Activated naive CD8-positive, alpha-beta T cell treated with anti-CD3 and anti-CD28 coated beads, Interleukin-2, amount 10 ng/mL, durations not matched to agents 7 days and 5 days (primary cell): Measurements from ENCODE around the gene PRDX1. TPM values are rescaled to one million over a fixed set of nuclear protein-coding genes. Genes with fewer than 3 reads are reported as not detected.

Source experiments
- ATAC-seq: fragments of 150-1000 bp; cut with Tn5 transposase; one replicate; pipeline ENCODE4 v1.10.0; 2021; ENCODE audit warnings: low read depth, moderate library complexity
- POLR2A ChIA-PET: fragments of 350-600 bp; sonication (Branson Sonifier 250); formaldehyde crosslinking; loops from one replicate; lab custom pipeline; 2021; ENCODE audit warnings: antibody characterized with exemption; lab: Charles Lee
- DNase-seq: peaks from one replicate; pipeline ENCODE4 v3.0.0; 2021
- H3K27ac Mint-ChIP-seq: one replicate; pipeline ENCODE4 v1.8.0; 2022; ENCODE audit warnings: mild to moderate bottlenecking, mixed read lengths
- H3K27me3 Mint-ChIP-seq: one replicate; pipeline ENCODE4 v1.8.0; 2022; ENCODE audit warnings: mild to moderate bottlenecking, moderate library complexity, mixed read lengths
- H3K36me3 Mint-ChIP-seq: one replicate; pipeline ENCODE4 v1.8.0; 2021; ENCODE audit warnings: mild to moderate bottlenecking, mixed read lengths
- H3K4me1 Mint-ChIP-seq: one replicate; pipeline ENCODE4 v1.8.0; 2021; ENCODE audit warnings: mixed read lengths
- H3K4me3 Mint-ChIP-seq: one replicate; pipeline ENCODE4 v1.8.0; 2022; ENCODE audit warnings: mild to moderate bottlenecking, moderate library complexity, mixed read lengths
- H3K9me3 Mint-ChIP-seq: one replicate; pipeline ENCODE4 v1.8.0; 2021; ENCODE audit warnings: mixed read lengths
- total RNA-seq, 2 experiments: library from RNA; stranded (reverse); gene quantifications; one replicate each; pipeline ENCODE4 v1.2.3, GENCODE V29; 2021

Gene PRDX1
- total RNA-seq, 2 experiments from 2014 or later, result 159 to 180 TPM

- DNase-seq (no peak), ATAC-seq (no peak)
- Mint-ChIP-seq H3K27ac (no peak overlapping the region), H3K4me3 (no peak overlapping the region), H3K27me3 (no peaks in the 10 kb centered on the region), H3K9me3 (no peaks in the 10 kb centered on the region), H3K4me1 (peaks cover 4% of the 10 kb centered on the region), H3K36me3 (peaks cover 14% of the 10 kb centered on the region)
- POLR2A ChIA-PET, result interaction anchor here (0.6 to 3.7 kb wide), 3 partner anchors 11 to 170 kb away, joined by 3 to 24 read pairs (median 3); partner anchors contain the start of genes MUTYH, PRDX1 and TOE1
Observed at GRCh38 chr1:45510036-45510971, 11.4 kb downstream of the PRDX1 start.

GRCh38 chr1:45508295-45509151 lies 13.2 kb downstream of the PRDX1 start:
- peak overlapping the region; percentile 8 for H3K27ac Mint-ChIP-seq

GRCh38 chr1:45507893-45508292 lies 13.8 kb downstream of the PRDX1 start:
- DNase-seq, result no peak
- no peak overlapping the region for H3K27ac Mint-ChIP-seq
- peaks cover 2% of the 10 kb centered on the region for H3K4me1 Mint-ChIP-seq
- no peaks in the 10 kb centered on the region for H3K27me3 Mint-ChIP-seq
- peaks cover 5% of the 10 kb centered on the region for H3K36me3 Mint-ChIP-seq
- POLR2A ChIA-PET, result no interaction called here
- ATAC-seq, result no peak
- H3K4me3 Mint-ChIP-seq, result no peak overlapping the region
- H3K9me3 Mint-ChIP-seq, result no peaks in the 10 kb centered on the region

More at GRCh38 chr1:45508295-45509151, 13.2 kb downstream of the PRDX1 start:
- H3K4me3 Mint-ChIP-seq, result no peak overlapping the region
- POLR2A ChIA-PET, result no interaction called here
- DNase-seq (no peak), ATAC-seq (no peak)
- H3K4me1 Mint-ChIP-seq, result peaks cover 2% of the 10 kb centered on the region
- no peaks in the 10 kb centered on the region for H3K27me3 Mint-ChIP-seq
- H3K9me3 Mint-ChIP-seq, result no peaks in the 10 kb centered on the region
- peaks cover 7% of the 10 kb centered on the region for H3K36me3 Mint-ChIP-seq

GRCh38 chr1:45507195-45507594 lies 14.5 kb downstream of the PRDX1 start:
- no peaks in the 10 kb centered on the region for H3K4me1 Mint-ChIP-seq
- DNase-seq (no peak), ATAC-seq (no peak)
- no peaks in the 10 kb centered on the region for H3K27me3 Mint-ChIP-seq
- H3K4me3 Mint-ChIP-seq, result no peak overlapping the region
- POLR2A ChIA-PET, result no interaction called here
- H3K36me3 Mint-ChIP-seq, result peaks cover 5% of the 10 kb centered on the region
- no peaks in the 10 kb centered on the region for H3K9me3 Mint-ChIP-seq
- no peak overlapping the region for H3K27ac Mint-ChIP-seq

GRCh38 chr1:45503462-45504360 lies 18.0 kb downstream of the PRDX1 start:
- Mint-ChIP-seq H3K27ac (no peak overlapping the region), H3K4me3 (no peak overlapping the region), H3K27me3 (no peaks in the 10 kb centered on the region), H3K36me3 (no peaks in the 10 kb centered on the region), H3K9me3 (no peaks in the 10 kb centered on the region), H3K4me1 (peaks cover 22% of the 10 kb centered on the region)
- ATAC-seq (no peak), DNase-seq (no peak)
- POLR2A ChIA-PET, result no interaction called here

GRCh38 chr1:45501505-45501859 lies 20.2 kb downstream of the PRDX1 start:
- no peaks in the 10 kb centered on the region for H3K36me3 Mint-ChIP-seq
- no peak for ATAC-seq
- peak overlapping the region; percentile 94 for H3K4me3 Mint-ChIP-seq
- H3K9me3 Mint-ChIP-seq, result no peaks in the 10 kb centered on the region
- POLR2A ChIA-PET, result interaction anchor here (0.8 to 4.3 kb wide), 6 partner anchors 10 to 161 kb away, joined by 3 to 32 read pairs (median 12); partner anchors contain the start of genes MUTYH, NASP, PRDX1 and TESK2
- no peak for DNase-seq
- H3K4me1 Mint-ChIP-seq, result peaks cover 24% of the 10 kb centered on the region
- H3K27me3 Mint-ChIP-seq, result no peaks in the 10 kb centered on the region
- H3K27ac Mint-ChIP-seq, result no peak overlapping the region

- no peaks in the 10 kb centered on the region for H3K9me3 Mint-ChIP-seq
Observed at GRCh38 chr1:45499415-45499769, 22.3 kb downstream of the PRDX1 start.

GRCh38 chr1:45498279-45498678 lies 23.4 kb downstream of the PRDX1 start:
- ATAC-seq (no peak), DNase-seq (no peak)
- POLR2A ChIA-PET, result interaction anchor here (1.1 to 4.3 kb wide), 4 partner anchors 18 to 777 kb away, joined by 4 to 32 read pairs (median 12); partner anchors contain the start of genes MUTYH, NASP and TOE1
- Mint-ChIP-seq H3K27me3 (no peaks in the 10 kb centered on the region), H3K36me3 (no peaks in the 10 kb centered on the region), H3K4me1 (peaks cover 24% of the 10 kb centered on the region), H3K27ac (no peak overlapping the region), H3K9me3 (no peaks in the 10 kb centered on the region), H3K4me3 (no peak overlapping the region)

More at GRCh38 chr1:45499415-45499769, 22.3 kb downstream of the PRDX1 start:
- Mint-ChIP-seq H3K4me1 (peaks cover 24% of the 10 kb centered on the region), H3K27ac (peak overlapping the region; percentile 94), H3K4me3 (peak overlapping the region; percentile 94), H3K27me3 (no peaks in the 10 kb centered on the region), H3K36me3 (no peaks in the 10 kb centered on the region)
- POLR2A ChIA-PET, result interaction anchor here (1.0 to 4.3 kb wide), 10 partner anchors 8 to 778 kb away, joined by 3 to 32 read pairs (median 6); partner anchors contain the start of genes EIF2B3, MUTYH, NASP and PRDX1
- DNase-seq, result no peak
- no peak for ATAC-seq

- DNase-seq (no peak), ATAC-seq (no peak)
- peaks cover 9% of the 10 kb centered on the region for H3K4me1 Mint-ChIP-seq
- H3K27ac Mint-ChIP-seq, result no peak overlapping the region
- H3K36me3 Mint-ChIP-seq, result no peaks in the 10 kb centered on the region
- H3K9me3 Mint-ChIP-seq, result no peaks in the 10 kb centered on the region
- no peaks in the 10 kb centered on the region for H3K27me3 Mint-ChIP-seq
- H3K4me3 Mint-ChIP-seq, result no peak overlapping the region
- POLR2A ChIA-PET, result interaction anchor here (0.7 to 3.9 kb wide), 6 partner anchors 28 to 762 kb away, joined by 3 to 16 read pairs (median 4); partner anchors contain the start of genes MUTYH, PLK3, PRDX1 and RNU5D-1
Observed at GRCh38 chr1:45493116-45493697, 28.5 kb downstream of the PRDX1 start.

- H3K27ac Mint-ChIP-seq, result no peak overlapping the region
- ATAC-seq (no peak), DNase-seq (no peak)
- H3K4me1 Mint-ChIP-seq, result peaks cover 9% of the 10 kb centered on the region
- POLR2A ChIA-PET, result interaction anchor here (0.7 to 3.9 kb wide), 10 partner anchors 29 to 762 kb away, joined by 3 to 26 read pairs (median 4); partner anchors contain the start of genes MUTYH, PLK3, PRDX1 and RNU5D-1
- H3K27me3 Mint-ChIP-seq, result no peaks in the 10 kb centered on the region
- no peaks in the 10 kb centered on the region for H3K9me3 Mint-ChIP-seq
- no peaks in the 10 kb centered on the region for H3K36me3 Mint-ChIP-seq
- H3K4me3 Mint-ChIP-seq, result no peak overlapping the region
Observed at GRCh38 chr1:45492691-45493090, 29.0 kb downstream of the PRDX1 start.

- no peak for DNase-seq
- H3K4me1 Mint-ChIP-seq, result peaks cover 9% of the 10 kb centered on the region
- POLR2A ChIA-PET, result interaction anchor here (0.6 to 3.9 kb wide), 14 partner anchors 9 to 770 kb away, joined by 3 to 26 read pairs (median 7); partner anchors contain the start of genes CCDC163, HECTD3, MMACHC and MUTYH
- no peak for ATAC-seq
- H3K9me3 Mint-ChIP-seq, result no peaks in the 10 kb centered on the region
- H3K36me3 Mint-ChIP-seq, result no peaks in the 10 kb centered on the region
- H3K27me3 Mint-ChIP-seq, result no peaks in the 10 kb centered on the region
- no peak overlapping the region for H3K27ac Mint-ChIP-seq
- no peak overlapping the region for H3K4me3 Mint-ChIP-seq
Observed at GRCh38 chr1:45491487-45492260, 30.0 kb downstream of the PRDX1 start.
